Globus pallidus (tissue), 1 donor: ENCODE measurements around the gene MYO15A.

Experiments
- DNase-seq: peaks from one replicate; pipeline ENCODE4 v3.0.0-alpha.2; 2015; ENCODE audit warnings: low spot score

The MYO15A gene, protein sequence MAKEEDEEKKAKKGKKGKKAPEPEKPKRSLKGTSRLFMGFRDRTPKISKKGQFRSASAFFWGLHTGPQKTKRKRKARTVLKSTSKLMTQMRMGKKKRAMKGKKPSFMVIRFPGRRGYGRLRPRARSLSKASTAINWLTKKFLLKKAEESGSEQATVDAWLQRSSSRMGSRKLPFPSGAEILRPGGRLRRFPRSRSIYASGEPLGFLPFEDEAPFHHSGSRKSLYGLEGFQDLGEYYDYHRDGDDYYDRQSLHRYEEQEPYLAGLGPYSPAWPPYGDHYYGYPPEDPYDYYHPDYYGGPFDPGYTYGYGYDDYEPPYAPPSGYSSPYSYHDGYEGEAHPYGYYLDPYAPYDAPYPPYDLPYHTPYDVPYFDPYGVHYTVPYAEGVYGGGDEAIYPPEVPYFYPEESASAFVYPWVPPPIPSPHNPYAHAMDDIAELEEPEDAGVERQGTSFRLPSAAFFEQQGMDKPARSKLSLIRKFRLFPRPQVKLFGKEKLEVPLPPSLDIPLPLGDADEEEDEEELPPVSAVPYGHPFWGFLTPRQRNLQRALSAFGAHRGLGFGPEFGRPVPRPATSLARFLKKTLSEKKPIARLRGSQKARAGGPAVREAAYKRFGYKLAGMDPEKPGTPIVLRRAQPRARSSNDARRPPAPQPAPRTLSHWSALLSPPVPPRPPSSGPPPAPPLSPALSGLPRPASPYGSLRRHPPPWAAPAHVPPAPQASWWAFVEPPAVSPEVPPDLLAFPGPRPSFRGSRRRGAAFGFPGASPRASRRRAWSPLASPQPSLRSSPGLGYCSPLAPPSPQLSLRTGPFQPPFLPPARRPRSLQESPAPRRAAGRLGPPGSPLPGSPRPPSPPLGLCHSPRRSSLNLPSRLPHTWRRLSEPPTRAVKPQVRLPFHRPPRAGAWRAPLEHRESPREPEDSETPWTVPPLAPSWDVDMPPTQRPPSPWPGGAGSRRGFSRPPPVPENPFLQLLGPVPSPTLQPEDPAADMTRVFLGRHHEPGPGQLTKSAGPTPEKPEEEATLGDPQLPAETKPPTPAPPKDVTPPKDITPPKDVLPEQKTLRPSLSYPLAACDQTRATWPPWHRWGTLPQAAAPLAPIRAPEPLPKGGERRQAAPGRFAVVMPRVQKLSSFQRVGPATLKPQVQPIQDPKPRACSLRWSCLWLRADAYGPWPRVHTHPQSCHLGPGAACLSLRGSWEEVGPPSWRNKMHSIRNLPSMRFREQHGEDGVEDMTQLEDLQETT (N-terminal part only)

DNA sequence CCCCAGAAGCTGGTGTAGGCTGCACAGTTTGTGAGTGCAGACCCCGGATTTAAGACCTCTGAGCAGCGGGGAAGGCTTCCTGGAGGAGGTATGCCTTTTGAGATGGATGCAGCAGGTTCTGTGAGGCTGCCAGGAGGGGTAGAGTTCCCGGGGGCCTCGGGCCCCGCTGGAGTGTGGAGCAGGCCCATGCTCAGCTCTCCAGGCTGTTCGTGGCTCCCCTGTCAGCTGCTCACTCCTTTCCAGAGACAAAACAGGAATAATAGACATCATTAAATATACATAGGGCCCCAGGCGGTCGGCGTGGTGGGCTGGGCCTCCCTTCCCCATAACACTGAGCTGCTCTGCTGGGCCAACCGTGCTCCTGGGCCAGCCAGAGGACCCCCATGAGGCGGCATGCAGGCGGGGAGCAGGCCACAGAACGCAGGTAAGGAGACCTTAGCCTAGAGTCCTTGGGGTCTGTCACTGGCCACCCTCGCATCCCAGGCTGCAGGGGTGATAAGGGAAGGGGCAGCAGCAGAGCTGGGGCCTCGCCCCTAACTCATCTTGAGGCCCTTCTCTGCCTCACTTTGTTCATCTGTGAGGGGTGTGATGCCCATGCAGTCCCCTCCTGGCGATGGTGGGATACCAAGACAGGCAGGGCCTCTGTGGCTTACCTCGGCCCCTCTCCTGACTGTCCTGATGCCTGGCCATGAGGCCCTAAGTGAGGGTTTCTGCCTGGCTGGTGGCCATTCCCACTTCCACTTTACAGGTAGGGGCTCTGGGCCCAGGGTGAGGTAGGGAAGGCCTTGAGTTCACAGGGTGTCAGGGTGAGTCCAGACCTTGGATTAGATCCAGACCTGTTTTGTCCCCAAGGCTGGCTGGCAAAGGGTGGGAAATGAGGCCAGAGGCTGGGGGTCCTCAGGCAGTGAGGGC is at the start of gene MYO15A:
TSS of gene MYO15A (plus strand) at position 356 of the 912 bp plus-strand sequence. CDS start 10,045 bp downstream, outside the sequence.
- DNase-seq, result no peak

DNA sequence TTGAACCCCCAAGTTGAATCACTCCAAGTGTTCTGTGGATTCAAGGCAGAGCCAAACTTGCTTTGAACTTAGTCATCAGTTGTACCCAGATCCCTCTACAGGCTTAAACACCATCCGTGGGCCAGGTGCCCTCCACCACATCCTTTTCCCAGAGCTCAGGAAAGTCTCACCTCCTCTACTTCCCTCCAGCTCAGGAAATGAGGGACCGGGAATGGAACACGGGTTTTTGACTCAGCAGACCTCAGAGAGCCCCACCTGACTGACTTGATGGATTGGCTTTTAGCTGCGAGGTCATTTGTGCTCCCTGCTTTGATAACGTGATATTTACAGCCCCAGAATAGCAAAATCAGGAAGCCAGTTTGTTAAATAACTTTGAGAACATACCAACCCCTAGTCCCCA is 49.3 kb upstream of the MYO15A start:
- no peak for DNase-seq

DNA sequence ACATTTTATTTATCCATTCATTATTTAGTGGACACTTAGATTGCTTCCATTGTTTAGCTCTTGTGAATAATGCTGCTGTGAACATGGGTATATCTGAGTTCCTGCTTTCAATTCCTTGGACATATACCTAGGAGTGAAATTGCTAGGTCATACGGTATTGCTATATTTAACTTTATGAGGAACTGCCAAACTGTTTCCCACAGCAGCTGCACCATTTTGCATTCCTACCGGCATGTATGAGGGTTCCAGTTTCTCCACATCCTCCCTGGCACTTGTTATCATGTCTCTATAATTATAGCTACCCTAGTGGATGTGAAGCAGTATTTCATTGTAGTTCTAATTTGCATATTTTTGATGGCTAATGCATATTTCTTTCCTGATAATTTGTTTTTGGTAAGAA is 44.5 kb upstream of the MYO15A start:
- DNase-seq, result no peak

DNA sequence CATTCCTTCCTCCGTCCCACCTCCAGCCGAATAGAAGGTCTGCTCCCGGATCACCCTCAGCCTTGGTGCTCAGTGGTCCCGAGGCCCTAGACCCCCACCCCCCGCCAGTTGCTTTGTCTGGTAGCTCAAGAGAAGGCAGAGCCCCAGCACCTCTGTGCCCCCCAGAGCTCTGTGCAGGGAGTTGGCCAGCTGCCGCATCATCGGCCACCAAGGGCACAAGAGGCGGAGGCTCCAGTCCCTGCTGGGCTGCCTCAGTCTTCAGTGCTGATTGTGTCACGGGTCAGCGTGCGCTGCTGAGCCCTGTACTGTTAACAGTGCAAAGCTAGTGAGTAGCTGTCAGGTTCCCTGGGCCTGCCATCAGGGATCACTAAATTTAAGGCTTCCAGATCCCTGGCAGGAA is 43.0 kb upstream of the MYO15A start:
- DNase-seq, result no peak

DNA sequence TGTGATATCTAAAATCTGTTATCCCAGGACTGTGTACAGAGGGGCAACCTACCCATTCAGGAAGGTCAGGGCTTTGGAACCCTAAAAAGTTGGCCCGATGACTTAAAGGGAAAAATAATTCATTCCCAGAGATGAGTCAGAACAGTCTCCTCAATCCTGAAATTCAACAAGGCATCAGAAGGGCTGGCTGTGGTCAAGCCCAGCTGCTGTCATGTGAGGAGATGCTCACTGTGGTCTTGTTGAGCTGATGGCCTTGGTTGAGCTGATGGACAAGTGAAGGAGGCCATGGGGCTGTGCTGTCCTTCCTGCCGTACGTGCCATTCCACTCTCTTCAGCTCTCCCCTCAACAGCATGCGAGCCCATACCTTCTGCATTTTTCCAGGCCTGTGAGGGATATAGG is 41.7 kb upstream of the MYO15A start:
- DNase-seq, result no peak

DNA sequence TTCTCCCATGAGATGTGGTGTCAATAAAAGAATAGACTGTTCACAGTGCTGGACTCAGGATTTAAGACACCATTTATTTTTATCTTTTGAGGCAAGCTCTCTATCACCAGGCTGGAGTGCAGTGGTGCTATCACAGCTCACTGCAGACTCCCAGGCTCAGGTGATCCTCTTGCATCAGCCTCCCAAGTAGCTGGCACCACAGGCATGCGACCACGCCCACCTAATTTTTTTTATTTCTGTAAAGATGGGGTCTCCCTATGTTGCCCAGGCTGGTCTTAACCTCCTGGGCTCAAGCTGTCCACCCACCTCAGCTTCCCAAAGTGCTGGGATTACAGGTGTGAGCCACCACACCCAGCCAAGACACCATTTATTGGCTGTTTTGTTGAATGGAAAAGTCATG is 39.5 kb upstream of the MYO15A start:
- no peak for DNase-seq

DNA sequence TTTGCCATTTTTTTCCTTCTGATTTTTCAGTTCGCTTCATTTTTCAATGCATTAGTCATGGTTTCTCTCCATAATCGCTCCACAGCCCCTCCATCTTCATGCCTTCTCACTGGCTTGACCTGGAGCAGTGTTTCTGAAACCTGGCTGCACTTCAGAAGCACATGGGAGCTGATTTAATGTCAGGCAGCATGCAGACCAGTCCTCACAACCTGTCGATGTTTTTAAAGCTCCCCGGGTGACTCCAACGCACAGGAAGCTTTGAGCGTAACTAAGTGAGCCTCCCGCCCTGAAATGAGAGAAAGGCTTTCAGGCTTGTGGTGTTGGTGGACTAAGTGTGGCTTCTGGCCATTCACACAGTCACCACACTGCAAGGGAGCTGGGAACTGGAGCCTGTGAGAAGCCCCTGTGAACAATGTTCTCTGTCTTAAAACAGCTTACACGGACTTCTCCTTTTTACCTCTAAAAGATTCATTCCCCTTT is 37.7 kb upstream of the MYO15A start:
- DNase-seq, result no peak

DNA sequence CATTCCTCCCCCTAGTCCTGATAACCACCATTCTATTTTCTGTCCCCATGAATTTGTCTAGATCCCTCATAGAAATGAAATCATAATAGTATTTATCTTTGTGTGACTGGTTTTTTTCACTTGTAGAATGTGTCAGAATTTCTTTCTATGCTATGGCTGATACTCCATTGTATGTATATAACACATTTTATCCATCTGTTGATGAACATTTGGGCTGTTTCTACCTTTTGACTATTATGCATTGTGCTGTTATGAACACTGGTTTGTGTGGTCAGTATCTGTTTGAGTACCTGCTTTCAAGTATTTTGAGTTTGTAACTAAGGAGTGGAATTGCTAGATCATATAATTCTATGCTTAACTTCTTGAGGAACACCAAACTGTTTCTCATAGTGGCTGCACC is 36.8 kb upstream of the MYO15A start:
- DNase-seq, result no peak

DNA sequence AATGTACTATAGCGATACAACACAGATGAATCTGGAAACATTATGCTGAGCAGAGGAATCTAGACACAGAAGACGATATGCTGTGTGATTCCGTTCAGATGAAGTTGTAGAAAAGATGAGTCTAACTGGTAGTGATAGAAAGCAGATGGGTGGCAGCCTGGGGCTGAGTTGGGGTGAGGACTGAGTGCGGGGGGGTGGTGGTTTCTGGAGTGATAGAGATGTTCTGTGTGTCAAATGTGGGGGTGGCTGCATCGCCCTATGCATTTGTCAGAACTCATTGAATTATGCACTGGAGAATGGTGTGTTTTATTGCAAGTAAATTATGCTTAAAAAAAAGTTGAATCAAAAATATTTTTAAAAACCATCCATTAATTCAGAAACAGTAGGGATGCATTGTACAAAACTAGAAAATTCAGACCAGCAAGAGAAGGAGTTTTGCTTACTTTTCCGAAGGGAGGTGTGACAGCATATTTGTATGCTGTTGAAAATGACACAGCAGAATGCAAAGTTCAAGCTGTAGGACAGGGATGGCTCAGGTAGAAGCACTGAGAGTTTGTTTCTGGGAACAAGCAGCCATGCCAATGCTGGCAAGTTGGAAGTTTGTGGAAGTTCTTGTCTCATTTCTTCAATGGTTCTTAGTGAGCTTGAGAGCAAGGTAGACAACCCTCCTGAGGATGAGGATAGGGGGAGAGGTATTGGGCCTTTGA is 33.8 kb upstream of the MYO15A start:
- no peak for DNase-seq

DNA sequence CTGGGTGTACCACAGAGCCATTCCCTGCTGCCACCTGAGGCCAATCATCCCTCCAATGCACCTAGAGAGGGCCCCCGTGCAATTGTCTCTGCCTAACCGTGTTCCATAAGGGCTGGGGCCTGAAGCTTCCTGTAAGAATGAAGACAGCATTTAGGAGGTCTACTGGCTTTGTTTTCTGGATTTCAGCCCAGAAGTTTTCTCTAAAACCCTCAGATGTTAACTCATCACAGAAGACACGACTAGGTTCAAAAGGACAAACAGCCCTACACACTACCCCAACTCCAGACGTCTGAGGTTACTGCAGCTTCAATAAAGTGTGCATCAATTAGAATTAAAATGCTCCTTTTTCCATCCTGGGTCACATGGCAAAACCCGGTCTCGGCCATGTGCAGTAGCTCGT is 31.6 kb upstream of the MYO15A start:
- DNase-seq, result no peak

DNA sequence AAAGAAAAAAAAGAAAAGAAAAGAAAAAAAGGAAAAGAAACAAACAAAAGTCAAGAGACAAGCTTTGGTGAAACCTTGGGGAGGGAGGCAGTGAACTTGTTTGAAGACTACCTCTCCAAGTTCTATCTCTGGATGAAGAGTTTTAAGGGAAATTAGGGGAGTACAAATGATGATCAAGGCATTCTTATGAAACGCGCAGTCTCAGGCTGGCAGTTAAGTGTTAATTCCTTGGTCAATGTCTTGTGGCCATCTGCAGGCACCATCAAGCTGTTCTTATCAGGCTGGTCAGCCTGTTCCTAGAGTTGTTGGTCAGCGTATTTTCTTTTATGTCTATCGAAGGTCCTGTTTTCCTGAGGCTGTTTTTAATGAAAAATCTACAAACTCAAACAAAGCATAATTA is 29.0 kb upstream of the MYO15A start:
- no peak for DNase-seq

DNA sequence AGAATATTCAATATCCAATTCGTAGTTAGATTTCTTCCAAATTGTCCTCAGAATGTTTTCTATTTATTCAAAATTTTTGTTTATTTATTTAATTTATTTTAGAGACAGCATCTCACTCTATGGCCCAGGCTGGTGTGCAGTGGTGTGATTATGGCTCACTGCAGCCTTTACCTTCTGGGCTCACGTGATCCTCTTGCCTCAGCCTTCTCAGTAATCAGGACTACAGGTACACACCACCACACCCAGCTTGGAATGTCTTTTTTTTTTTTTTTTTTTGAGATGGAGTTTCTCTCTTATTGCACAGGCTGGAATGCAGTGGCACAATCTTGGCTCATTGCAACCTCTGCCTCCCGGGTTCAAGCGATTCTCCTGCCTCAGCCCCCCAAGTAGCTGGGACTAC is 24.3 kb upstream of the MYO15A start:
- no peak for DNase-seq

DNA sequence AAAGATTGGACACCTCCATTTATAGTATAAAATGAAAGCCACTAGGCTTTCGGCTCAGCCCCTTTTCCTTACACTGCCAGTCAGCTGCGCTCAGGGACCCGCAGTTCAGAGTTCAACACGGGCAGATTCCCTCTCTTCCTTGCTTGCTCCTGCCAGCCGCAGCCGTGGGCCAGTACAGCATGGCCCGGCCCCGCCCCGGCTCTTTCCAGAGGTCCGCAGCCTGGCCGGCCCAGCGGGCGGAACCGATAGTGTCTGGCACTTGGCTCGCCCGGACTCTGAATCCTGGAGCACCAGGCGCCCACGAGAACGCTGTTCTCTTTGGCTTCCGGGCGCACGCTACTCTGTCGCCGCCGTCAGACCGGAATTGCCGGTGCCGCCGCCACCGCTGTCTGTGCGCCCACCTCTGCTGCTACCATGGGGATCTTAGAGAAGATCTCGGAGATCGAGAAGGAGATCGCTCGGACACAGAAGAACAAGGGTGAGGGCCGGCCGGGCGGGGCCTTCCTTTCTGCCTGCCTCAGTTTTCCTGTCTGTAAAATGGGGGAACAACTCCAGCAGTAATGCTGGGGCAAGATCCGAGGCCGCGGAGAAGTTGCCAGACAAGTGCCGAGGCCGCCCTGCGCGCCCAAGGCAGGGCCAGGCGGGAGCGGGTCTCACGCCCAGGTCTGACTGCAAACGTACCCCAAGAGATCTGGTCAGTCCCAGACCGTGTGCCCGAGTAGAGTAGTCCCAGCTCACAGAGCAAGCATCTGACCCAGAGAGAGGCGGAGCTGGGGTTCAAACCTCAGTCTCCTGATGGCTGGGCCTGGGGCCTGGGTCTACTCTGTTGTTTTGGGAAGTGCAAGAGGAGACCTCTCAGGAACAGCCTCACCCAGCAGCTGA is 20.7 kb upstream of the MYO15A start, which contains the start of gene DRG2:
TSS of gene DRG2 (plus strand) at position 339 of the 882 bp plus-strand sequence. CDS start at position 415, 76 bp downstream.
- DNase-seq, result peak; percentile 82

DNA sequence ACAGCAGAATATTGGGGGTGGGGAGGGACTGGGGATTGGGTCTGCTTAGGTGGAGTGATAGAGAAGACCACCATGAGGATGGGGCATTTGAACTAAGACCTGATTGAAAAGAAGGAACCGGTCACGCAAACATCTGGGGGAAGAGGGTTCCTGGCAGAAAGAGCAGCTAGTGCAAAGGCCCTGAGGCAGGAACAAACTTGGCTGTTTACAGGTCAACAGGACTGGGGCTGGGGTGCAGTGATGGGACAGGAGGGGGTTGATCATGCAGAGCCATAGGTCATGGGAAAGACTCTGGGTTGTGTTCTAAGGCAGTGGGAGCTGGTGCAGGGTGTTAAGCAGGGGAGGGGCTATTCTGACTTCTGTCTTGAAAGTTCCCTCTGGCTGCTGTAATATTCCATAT is 18.9 kb upstream of the MYO15A start:
- DNase-seq, result no peak

DNA sequence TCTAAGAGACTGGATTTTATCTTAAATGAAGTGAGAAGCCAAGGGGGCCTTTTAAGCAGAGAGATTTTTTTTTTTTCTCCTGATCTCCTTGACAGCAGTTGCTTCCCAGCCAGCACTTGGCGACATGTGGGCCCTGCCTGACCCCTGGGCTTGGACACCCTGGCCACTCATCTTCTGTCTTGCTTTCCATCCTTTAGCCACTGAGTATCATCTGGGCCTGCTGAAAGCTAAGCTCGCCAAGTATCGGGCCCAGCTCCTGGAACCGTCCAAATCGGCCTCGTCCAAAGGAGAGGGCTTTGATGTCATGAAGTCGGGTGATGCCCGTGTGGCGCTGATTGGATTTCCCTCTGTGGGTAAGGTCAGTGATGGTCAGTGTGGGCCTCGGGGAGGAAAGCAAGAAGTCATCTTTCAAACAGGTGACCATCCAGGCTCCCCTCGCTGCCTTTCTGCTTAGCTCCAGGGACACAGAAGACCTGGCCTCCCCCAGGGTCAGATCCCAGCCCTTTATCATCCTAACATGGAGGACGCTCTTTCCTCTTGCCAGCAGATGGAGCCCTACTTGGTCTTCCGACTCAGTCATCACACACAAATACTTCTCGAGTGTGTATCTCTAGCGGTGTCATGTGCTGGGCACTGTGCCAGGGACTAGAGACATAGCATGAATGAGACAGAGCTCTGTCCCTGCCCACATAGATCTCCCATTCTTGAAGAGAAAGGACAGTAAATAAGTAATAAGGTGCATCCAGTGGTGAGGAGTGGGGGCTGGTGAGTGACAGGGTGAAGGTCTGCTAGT is 14.7 kb upstream of the MYO15A start:
- no peak for DNase-seq

DNA sequence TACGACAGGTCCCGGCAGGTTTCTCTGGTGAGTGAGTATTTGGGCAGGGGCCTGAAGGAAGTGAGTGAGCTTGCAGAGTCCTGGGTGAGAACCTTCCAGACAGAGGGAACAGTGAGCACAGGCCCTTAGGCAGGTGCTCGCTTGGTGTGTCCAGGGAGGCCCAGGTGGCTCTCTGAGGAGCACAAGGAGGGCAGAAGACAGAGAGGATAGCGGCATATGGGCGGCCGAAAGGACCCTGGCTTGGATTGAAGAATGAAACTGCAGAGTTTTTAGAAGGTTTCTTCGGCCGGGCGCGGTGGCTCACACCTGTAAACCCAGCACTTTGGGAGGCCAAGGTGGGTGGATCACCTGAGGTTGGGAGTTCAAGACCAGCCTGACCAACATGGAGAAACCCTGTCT is 14.1 kb upstream of the MYO15A start:
- no peak for DNase-seq

DNA sequence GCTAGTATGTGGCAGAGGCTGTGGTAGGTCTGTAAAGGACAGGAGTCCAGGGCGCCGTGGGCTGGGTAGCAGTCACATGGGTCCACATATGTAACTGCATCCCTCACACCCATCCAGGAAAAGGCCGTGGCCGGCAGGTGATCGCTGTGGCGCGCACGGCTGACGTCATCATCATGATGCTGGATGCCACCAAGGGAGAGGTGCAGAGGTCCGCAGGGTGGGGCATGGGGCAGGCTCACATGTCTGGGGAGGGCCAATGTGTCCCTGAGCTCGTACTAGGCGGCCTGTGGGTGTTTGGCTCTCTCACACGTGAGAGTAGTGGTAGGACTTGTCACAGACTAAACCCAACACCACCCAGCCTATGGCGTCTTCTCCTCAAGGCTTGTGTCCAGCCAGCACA is 9.0 kb upstream of the MYO15A start:
- DNase-seq, result no peak

DNA sequence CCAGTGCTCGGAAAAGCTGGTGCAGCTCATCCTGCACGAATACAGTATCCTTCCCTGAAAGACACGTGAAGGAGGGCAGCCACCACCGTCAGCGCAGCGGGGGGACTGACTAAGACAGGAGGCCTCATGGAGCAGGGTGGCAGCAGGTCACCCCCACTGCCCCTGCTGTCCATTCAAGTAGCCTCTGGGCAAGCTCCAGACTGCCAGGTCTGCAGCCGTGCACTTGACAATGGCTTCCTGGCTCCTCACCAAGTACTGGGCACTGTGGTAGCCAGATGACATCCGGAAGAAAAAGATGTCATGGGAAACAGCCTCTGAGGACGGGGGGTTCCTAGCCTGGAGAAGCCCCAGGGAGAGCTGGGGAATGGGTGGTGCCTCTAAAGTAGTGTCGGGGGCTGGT is 7.9 kb upstream of the MYO15A start:
- DNase-seq, result no peak

DNA sequence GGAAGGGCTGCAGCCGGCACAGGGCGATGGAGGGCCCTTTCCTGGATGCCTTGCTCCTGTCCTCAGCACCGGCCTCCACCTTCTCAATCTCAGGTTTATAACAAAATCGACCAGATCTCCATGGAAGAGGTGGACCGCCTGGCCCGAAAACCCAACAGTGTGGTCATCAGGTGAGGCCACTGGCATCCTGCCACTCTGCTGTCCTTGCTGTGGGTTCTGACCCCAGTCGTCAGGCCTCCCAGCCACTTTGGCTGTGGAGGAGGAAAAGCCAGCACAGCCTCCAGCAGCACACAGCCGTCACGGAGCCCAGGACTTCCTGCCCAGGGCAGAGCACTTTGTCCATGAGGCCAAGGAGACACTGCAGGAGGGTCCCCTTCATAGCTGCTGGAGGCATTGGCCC is 6.7 kb upstream of the MYO15A start:
- DNase-seq, result no peak
